Fibroblast of upper back skin (primary cell): Measurements from ENCODE around the gene SGSH.

Source experiments
- DNase-seq: peaks from one replicate; pipeline ENCODE4 v3.0.0-alpha.2; 2013

SGSH gene

DNA sequence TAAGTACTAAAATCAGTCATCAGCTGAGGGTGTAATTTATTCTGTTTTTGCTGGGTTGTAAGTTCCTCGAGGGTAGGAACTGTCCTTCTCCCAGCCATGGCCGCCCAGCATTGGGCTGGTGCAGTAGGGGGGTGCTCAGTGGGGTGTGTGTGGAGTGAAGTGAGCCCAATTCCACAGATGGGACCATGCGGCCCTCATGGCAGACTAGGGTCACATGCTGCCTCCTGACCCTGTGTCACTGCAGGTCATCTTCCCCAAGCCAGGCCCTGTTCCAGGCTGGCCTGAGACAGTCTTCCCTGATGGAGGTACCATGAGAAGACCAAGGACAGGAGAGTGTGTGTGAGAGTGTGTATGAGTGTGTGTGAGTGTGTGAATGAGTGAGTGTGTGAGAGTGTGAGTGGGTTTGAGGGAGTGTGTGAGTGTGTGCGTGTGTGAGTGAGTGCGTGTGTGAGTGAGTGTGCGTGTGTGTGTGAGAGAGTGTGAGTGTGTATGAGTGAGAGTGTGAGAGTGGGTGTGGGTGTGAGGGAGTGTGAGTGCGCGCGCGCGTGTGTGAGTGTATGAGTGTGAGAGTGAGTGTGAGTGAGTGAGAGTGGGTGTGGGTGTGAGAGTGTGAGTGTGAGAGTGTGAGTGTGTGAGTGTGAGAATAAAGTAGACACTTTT, 3.8 kb upstream of the SGSH start:
- DNase-seq = no peak

DNA sequence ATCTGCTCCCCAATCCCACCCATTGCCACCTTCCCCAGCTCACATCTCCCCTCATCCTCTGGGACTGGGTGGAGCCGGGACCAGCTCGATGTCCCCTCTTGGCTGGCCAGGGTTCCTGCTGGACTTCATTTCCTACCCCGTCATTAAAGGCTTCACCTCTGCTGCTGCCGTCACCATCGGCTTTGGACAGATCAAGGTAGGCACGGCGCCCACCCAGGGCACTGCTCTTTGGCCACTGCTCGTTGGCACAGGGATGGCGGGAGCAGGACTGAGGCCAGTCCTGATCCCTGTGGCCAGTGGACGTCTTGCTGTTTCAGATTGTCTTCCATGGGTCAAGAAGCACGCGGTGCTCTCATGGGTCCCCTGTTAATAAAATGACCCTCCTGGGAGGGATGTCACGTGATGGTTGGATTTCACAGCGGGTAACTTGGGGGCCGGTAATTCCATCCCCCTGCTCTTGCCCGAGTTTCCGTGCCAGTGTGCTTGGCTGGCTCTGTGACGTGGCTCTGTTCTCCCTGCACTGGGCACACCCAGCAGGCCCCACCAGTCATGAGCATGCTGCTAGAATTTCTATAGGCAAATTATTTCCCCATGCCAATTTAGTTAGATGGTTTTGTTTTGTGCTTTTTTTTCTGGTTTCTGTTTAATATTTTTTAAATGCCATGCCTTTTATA, 3.1 kb upstream of the SGSH start:
- no peak for DNase-seq

DNA sequence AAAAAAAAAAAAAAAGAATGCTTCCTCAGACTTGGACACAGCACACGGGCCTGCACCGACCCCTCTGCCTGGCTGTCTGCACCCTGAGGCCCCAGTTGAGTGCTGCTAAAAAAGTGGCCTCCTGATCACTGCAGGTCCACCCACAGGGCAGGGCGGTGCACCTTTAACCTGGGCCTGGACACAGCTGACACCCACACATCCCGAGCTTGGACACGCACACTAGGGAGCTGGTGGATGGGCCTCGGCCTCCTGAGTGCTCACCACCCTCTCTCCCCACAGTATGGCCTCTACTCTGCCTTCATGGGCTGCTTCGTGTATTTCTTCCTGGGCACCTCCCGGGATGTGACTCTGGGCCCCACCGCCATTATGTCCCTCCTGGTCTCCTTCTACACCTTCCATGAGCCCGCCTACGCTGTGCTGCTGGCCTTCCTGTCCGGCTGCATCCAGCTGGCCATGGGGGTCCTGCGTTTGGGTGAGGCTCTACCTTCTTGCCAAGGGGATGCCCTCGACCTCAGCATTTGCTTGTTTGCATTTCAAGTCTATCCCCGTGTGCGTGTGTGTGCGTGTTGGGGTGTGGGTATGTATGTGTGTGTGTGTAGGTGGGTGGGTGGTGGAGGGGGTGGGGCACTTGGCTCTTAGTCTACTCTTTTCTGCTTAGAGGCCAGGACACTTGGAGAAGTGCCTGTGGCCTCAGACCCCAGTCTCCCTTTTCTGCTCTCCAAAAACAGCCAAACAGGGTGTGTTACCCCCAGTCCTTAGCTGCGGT, 2.4 kb upstream of the SGSH start:
- no peak for DNase-seq

DNA sequence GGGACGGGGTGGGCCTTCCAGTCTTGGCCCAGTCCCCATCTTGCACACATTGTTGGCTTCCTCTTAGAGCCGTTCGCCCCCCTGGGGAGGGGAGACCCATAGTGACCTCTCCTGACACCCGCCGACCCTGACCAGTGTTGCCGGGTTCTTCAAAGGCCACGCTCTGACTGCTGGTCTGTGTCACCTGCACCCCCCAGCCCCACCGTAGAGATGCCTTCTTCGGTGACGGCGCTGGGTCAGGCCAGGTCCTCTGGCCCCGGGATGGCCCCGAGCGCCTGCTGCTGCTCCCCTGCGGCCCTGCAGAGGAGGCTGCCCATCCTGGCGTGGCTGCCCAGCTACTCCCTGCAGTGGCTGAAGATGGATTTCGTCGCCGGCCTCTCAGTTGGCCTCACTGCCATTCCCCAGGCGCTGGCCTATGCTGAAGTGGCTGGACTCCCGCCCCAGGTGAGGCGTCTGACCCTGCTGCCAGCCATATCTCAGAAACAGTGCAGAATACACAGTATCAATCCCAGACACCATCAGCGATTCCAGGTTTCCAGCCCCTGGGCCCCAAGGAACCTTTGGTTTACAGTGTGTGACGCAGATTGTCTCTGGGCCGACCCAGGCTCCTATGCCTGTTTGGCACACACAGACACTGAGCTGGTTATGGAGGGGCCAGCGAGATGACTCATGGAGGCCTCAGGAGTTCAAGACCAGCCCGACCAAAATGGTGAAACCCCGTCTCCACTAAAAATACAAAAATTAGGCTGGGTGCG, 1.4 kb upstream of the SGSH start:
- no peak for DNase-seq

DNA sequence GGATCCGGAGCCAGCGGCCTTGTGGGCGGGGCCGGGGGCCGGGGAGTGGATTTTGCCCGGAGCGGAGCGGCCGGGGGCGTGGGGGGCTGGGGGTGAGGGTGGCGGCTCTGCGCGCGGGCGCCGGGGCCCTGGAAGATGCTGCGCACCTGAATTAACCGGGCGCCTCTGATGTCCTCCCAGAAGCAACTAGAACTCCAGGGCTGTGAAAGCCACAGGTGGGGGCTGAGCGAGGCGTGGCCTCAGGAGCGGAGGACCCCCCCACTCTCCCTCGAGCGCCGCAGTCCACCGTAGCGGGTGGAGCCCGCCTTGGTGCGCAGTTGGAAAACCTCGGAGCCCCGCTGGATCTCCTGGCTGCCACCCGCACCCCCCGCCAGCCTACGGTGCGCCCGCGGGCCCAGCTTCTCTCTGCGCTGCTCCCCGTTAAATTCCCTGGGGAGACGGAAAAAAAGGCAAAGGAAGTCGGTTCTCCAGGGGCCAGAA, 643 bp upstream of the SGSH start:
- DNase-seq = no peak

DNA sequence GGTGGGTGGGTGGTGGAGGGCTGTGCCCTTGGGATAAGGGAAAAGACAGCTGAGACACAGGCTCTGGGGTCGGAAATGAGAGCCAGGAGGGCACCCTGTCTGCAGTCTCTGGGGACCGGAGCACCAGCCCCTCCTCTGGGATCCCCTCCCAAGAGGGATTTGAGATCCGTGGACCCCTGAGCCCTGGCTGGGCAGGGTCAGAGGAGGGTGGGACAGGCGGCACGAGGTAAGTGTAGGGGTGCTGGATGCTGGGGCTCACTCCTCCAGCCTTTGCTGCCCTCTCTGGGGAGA, 425 bp downstream of the SGSH start:
- no peak for DNase-seq

DNA sequence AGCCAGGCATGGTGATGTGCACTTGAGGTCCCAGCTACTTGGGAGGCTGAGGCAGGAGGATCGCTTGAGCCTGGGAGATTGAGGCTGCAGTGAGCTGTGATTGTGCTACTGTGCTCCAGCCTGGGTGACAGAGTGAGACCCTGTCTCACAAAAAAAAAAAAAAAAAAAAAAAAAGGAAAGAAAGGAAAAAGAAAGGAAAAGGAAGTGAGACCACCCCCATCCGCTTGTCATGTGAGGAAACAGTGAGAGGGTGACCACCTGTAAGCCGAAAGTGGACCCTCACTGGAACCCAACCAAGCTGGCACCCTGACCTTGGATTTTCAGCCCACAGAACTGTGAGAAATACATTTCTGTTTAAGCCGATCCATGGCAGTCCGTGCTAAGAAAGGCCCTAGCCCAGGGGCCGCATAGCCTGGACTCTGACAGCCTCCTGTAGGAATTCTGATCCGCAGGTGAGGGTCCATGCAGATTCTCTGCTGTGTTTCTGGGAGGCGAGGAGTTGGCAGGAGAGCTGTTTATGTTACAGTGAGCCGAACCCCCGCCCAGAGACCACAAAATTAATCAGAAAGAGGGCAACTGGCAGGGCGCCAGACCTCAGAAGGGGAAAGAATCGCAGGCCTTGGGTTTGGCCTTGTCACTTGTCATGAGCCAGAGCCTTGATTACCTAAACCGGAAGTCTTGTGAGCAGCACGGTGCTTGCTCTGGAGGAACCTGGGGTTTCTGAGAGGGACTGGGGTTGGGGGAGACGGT, 945 bp downstream of the SGSH start:
- DNase-seq = peak; percentile 82

DNA sequence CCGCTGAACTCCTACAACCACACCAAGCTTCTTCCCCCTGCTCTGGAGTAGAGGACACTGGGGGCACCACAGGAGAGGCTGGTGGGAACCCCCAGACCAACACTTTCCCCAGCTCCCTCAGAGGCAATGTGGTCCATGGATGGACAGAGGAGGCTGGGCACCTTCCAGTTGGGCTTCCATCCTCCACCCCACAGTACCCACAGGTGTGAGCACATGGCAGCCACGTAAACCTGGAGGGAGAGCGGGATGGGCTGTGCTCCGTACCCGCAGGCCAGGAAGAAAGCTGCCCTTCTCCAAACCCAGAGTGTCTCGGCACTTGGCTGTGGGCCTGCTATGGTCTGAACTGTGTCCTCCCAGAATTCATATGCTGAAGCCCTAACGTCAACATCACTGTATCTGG, 1.7 kb downstream of the SGSH start:
- DNase-seq = no peak

DNA sequence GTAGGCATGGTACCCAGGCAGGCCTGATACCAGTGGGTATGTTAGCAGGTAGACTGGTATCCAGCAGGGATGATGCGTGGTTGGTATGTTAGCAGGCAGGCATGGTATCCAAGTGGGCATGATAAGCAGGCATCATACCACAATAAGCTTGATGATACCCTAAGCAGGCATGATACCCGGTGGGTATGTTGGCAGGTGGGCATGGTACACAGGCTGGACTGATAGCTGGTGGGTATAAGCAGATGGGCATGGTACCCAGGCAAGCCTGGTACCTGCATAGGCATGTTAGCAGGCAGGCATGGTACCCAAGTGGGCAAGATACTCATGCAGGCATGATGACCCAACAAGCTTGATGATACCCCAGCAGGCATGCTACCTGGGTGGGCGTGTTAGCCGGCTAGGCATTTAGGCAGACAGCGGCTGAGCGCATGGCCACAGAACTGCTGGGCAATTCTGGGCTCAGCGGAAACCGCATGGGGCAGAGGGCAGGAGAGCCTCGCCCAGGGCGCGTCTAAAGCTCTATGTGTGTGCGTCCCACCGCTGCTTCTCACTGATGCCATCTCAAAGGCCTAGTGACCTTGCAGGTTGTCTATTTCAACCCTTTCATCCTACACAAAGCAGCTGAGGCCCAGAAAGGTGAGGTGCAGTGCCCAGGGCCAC, 2.3 kb downstream of the SGSH start:
- DNase-seq = no peak

DNA sequence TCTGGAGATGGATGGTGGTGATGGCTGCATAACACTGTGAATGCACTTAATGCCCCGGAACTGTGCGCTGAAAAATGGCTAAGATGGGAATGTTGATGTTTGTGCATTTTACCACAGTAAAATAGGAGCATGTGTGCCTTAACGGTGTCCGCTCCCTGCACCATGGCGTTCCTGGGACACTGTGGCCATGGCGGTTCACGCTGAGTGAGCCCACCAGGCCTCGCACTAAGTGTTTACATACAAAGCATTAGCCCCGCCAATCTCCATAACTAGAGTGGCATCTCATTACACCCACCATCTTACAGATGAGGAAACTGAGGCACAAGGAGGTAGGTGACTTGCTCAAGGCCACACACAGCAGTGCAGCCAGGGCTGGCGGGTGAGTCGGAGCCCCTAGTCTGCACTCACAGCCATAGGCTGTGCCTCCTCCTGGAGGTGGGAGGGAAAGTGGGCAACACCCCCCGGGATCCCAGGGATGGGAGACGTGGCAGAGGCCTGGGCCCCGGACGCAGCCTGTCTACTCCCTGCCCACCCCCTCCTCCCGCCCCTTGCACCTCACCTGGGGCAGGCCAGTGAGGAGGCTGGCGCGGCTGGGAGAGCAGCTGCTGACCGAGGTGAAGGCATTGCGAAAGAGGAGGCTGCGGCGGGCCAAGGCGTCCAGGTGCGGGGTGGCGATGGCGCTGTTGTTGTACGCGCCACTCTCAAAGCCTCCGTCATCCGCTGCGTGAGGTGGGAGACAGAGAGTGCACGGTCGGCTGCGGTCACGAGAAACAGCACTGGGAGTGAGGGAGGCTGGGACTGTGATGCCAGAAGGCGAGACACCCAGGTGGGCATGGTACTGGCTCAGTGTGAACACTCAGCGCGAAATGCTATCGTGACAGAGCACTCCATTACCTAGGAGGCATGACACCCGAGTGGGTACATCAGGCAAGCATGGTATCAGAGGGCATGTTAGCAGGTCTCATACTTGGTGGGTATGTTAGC, 3.4 kb downstream of the SGSH start:
- DNase-seq = no peak

DNA sequence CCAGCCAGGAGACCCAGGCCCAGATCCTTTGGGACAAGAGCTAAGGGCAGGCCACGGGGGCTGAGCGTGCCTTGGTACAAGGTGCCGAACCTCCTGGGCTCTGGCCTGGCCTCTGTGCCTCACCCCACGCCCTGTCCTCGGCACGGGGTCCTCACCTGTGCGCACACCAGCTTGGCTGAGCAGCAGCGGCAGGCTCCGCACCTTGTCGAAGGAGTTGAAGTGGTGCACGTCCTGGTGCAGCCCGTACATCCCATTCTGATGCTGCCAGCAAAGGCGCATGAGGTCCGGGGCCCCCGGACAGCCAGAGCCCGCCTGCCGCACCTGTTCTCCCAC, 5.3 kb downstream of the SGSH start:
- no peak for DNase-seq

DNA sequence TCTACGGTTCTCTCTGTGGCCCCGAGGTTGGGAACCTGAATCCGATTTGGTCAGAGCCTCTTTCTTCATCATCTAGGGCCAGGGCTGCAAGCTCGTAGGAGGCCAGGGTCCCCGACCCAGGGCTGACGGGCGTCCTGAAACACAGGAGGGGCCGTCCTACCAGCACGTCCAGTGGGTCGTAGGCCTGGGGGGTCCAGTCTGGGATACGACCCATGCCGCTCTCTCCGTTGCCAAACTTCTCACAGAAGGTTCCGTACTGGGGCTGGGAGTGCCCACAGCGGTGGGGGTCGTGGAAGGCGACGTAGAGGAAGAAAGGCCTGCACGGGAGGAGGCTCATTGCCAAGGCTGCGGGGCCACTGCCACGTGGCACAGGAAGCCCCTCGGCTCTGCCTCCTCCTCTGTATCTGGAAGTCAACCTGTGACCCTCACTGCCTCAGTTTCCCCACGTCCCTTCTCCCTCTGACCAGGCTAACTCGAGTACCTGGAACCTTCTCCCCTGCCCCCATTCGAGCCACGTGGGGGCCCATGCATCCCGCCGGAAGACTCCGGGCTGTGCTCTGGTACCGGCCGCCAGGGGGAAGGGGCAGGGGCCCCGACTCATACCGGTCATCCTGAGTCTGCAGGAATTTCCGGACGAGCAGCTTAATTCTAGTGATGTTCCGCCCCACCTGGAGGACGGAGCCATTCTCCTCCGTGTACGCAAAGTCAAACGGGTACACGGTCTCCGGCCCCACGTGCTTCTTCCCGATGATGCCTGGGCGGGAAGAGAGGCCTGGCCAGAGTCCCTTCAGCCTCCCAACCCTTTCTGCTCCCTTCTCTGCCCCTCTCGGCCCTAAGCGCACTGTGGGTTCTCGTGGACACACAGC, 5.9 kb downstream of the SGSH start:
- DNase-seq = no peak

DNA sequence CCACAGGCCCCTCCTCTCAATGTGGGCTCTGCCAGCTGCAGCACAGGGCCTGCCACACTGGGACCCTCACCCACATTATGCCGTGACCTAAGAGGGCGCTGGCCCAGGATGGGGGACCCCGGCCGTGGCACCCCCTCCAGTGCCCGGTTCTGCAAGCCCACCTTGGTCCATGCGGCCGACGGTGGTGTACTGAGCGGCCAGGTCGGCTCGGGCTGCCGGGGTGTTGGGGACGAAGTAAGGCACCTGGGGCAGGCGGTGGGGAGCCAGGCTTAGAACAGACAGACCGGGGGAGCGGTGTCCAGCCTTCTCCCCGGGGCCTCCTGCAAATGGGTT, 6.5 kb downstream of the SGSH start:
- no peak for DNase-seq

DNA sequence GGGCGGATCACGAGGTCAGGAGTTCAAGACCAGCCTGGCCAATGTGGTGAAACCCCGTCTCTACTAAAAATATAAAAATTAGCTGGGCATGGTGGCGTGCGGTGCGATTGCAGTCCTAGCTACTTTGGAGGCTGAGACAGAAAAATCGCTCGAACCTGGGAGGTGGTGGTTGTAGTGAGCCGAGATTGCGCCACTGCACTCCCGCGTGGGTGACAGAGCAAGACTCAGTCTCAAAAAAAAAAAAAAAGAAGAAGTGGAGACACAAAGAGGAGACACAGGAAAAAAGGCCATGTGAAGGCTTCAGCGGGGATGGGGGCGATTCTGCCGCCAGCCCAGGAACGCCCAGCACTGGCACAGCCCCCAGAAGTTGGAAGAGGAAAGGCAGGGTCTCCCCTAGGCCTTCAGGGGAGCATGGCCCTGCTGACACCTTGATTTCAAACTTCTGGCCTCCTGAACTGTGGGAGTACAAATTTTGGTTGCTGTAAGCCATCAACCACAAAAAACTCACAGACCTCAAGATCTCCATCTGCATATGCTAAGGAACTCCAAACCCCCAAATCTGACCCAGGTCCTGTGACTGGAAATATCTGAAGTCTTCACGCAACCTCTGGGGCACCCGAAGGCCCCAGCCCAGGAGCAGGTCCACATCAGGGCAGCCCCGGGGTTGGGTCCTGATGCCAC, 7.0 kb downstream of the SGSH start:
- DNase-seq = no peak

DNA sequence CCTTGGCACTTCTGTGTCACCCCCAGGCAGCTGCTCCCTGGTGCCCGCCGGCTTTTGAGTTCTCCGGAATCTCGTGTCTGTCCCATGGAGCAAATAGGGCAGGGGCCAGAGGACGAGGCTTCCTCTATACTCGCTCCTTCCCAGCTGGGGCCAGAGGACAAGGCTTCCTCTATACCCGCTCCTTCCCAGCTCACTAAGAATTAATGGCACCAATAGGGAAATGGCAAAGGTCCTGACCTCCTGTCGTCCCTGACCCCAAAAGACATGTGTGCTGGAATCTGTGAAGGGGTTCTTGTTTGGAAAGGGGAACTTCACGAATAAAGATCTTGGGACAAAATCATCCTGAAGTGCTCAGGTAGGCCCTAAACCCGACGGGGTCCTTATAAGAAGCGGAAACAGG, 7.6 kb downstream of the SGSH start:
- DNase-seq = no peak

DNA sequence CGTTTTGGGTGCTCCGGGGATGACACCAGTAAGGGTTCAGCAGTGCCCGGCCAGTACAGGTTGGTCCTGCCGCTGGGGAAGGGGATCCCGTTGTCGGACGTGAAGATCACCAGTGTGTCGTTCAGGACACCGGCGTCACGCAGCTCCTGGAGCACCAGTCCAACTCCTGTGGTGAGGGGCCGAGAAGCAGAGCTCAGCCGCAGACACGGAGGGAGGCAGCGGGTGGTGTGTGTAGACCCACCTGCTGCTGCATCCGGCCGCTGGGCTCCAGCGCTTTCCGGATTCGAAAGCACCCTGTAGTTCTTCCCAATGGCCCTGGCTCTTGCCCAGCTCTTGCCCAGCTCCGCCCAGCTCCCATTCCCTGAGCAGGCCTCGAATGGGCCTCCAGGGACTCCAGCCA, 8.0 kb downstream of the SGSH start:
- DNase-seq = no peak

DNA sequence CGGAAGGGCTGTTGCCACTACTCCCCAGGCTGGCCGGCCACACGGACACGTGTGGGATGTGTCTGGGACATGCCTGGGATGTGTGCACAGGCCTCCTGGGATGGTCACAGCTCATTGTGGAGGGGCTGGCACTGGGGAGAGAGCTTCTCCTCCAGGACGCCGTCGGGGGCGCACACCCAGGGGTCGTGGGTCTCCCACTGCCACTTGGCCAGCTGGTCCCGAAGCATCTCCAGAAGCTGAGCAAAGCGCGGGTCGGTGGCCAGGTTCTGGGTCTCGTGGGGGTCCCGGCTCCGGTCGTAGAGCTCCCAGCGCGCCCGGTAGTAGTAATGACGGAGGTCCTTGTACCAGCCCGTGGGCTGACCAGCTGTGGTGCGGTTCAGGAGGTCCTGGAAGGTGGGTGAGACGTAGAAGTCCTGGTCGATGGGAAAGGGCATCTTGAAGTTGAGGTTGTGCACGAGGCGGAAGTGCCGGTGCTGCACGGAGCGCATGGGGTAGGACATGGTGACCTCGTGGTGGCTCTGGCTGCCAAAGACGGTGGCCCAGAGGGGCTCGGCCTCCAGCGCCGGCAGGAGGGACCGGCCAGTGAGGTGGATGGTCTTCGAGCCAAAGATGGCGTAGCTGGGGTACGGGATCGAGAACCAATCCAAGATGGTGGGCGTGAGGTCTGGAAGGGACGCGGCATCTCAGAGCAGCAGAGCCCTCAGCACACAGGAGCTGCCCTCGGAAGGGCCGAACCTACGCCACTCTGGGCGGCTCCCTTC, 9.6 kb downstream of the SGSH start:
- DNase-seq = no peak

DNA sequence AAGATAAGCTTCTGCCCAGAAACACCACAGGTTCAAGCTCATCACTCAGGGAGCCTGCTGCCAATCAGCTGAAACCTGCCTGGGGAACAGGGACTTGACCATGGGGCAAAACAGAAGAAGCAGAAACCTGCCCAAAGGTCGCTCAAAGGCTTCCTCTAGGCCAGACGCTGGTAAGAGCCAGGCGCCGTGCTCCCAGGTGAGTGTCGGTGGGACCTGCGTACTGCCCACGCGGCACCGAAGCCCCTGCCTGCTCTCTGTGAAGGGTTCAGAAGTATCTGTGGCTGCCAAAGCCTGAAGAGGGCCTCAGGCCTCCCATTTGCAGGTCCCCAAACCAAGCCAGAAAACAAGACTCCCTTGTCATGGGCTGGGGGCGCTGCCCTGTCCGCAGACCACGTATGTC, 10.4 kb downstream of the SGSH start:
- DNase-seq = no peak

DNA sequence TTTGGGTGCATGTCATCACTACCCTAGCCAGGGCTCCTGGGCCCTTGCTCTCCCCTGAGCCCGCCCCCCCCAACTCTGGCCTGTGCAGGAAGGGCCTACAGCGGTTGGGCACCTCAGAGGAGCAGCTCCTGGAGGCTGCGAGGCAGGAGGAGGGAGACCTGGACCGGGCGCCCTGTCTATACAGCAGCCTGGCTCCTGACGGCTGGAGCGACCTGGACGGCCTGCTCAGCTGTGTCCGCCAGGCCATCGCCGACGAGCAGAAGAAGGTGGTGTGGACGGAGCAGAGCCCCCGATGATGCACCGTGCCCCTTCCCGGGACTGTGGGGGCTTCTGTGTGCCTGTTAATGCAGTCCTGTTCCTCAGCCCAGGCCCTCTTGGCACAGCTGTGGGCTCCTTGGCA, 12.1 kb downstream of the SGSH start:
- DNase-seq = no peak
